Measurements from ENCODE around the gene RXRB. TPM values are rescaled to one million over a fixed set of nuclear protein-coding genes. Genes with fewer than 3 reads are reported as not detected.

RXRB gene
- total and polyA plus RNA-seq, 2 of the 13 experiments (the other 11 are each of a cell fraction or from before 2014, with no cell fraction given), result 26.7 to 55.7 TPM

GRCh38 chr6:33248932-33249731 lies 48.7 kb upstream of the RXRB start (continued):
- TF ChIP-seq ZNF615 (CRISPR knock-in tag; IDR thresholded peaks at IDR 0.05; ENCODE audit: borderline replicate concordance) (no peak), ZBTB39 (CRISPR knock-in tag; IDR thresholded peaks at IDR 0.05) (peak; percentile 42; the same call in 1 of the 2 replicates), ARID5B (CRISPR knock-in tag; IDR thresholded peaks at IDR 0.05) (no peak), ZBTB2 (CRISPR knock-in tag; IDR thresholded peaks at IDR 0.05; ENCODE audit: low read depth) (no peak), ETS1 (CRISPR knock-in tag; IDR thresholded peaks at IDR 0.05) (no peak; the same call in 1 of the 2 replicates), EHMT2 (IDR thresholded peaks at IDR 0.05; ENCODE audit: borderline replicate concordance, low read depth, low read length) (no peak), CHCHD3 (CRISPR knock-in tag; IDR thresholded peaks at IDR 0.05) (no peak), ZSCAN22 (CRISPR knock-in tag; IDR thresholded peaks at IDR 0.05) (peak; percentile 2; the same call in 1 of the 2 replicates), ZFP41 (CRISPR knock-in tag; IDR thresholded peaks at IDR 0.05; ENCODE audit: borderline replicate concordance) (no peak), ZMYM4 (CRISPR knock-in tag; IDR thresholded peaks at IDR 0.05) (peak; percentile 69), HNF4G (IDR thresholded peaks at IDR 0.05; ENCODE audit: borderline replicate concordance, low read depth, low read length) (peak; percentile 69; the same call in 1 of the 2 replicates), HNF4G (CRISPR knock-in tag; IDR thresholded peaks at IDR 0.05; ENCODE audit: borderline replicate concordance, low read depth) (peak; percentile 32), MYNN (CRISPR knock-in tag; IDR thresholded peaks at IDR 0.05; ENCODE audit: low read depth) (no peak; the same call in 1 of the 2 replicates), MEIS2 (CRISPR knock-in tag; IDR thresholded peaks at IDR 0.05) (peak; percentile 27; the same call in 1 of the 2 replicates), ZNF276 (CRISPR knock-in tag; IDR thresholded peaks at IDR 0.05; ENCODE audit: low read depth) (peak; percentile 56; the same call in 1 of the 2 replicates), SPEN (CRISPR knock-in tag; IDR thresholded peaks at IDR 0.05; ENCODE audit: low read depth) (peak; percentile 86; the same call in 1 of the 2 replicates), ZNF234 (CRISPR knock-in tag; conservative IDR thresholded peaks at IDR 0.05) (0 out of 2 replicates have a peak, but pooled peaks have one; percentile 63)
